GM23338 (cell line): ENCODE data around the gene TMEM117. TPM values are rescaled to one million over a fixed set of nuclear protein-coding genes. Genes with fewer than 3 reads are reported as not detected.

Experiments
- ATAC-seq: fragments of 200-7000 bp; cut with Tn5 transposase; 3 replicates; pipeline ENCODE4 v1.9.1; 2020
- DNase-seq: peaks from one replicate; pipeline ENCODE4 v3.0.0-alpha.2; 2015; ENCODE audit warnings: low spot score
- H2AFZ ChIP-seq: fragments of 200-600 bp; sonication (generic); 2 replicates; pipeline ENCODE4 v1.8.0; 2016; ENCODE audit warnings: antibody characterized with exemption, mild to moderate bottlenecking, moderate library complexity
- H3F3A ChIP-seq: fragments of 200-600 bp; sonication (generic); replicated peaks from 2 replicates; pipeline ENCODE4 v1.8.0; 2017; ENCODE audit warnings: antibody characterized with exemption, mixed run types, low read depth
- H3K27ac ChIP-seq: fragments of 200-600 bp; sonication (generic); 2 replicates; pipeline ENCODE4 v1.6.1; 2016; ENCODE audit warnings: low read depth
- H3K27me3 ChIP-seq: fragments of 200-600 bp; sonication (generic); 2 replicates; pipeline ENCODE4 v1.8.0; 2016; ENCODE audit warnings: mild to moderate bottlenecking, mixed run types, moderate library complexity; ENCODE audit not compliant: insufficient read depth
- H3K36me3 ChIP-seq: fragments of 200-600 bp; sonication (generic); 2 replicates; pipeline ENCODE4 v1.8.0; 2016; ENCODE audit warnings: mild to moderate bottlenecking; ENCODE audit not compliant: insufficient read depth
- H3K4me1 ChIP-seq: fragments of 200-600 bp; sonication (generic); 2 replicates; pipeline ENCODE4 v1.8.0; 2016; ENCODE audit warnings: mild to moderate bottlenecking, moderate library complexity; ENCODE audit not compliant: insufficient read depth
- H3K4me2 ChIP-seq: fragments of 200-600 bp; sonication (generic); 2 replicates; pipeline ENCODE4 v1.7.1; 2017; ENCODE audit warnings: mixed run types
- H3K4me3 ChIP-seq: fragments of 200-600 bp; sonication (generic); 2 replicates; pipeline ENCODE4 v1.6.1; 2016; ENCODE audit warnings: mixed run types
- H3K79me2 ChIP-seq: fragments of 200-600 bp; sonication (generic); replicated peaks from 2 replicates; pipeline ENCODE4 v1.8.0; 2017; ENCODE audit warnings: mild to moderate bottlenecking; ENCODE audit not compliant: insufficient read depth
- H3K9me2 ChIP-seq: fragments of 200-600 bp; sonication (generic); 2 replicates; pipeline ENCODE4 v1.8.0; 2017; ENCODE audit not compliant: insufficient read depth
- H4K20me1 ChIP-seq: fragments of 200-600 bp; sonication (generic); replicated peaks from 2 replicates; pipeline ENCODE4 v1.8.0; 2017; ENCODE audit warnings: mild to moderate bottlenecking; ENCODE audit not compliant: insufficient read depth
- H3K27ac Mint-ChIP-seq: 2 replicates; pipeline ENCODE4 v1.8.0; 2020; ENCODE audit warnings: inconsistent platforms, mild to moderate bottlenecking, moderate library complexity, mixed read lengths
- H3K27me3 Mint-ChIP-seq: 3 replicates; pipeline ENCODE4 v1.8.0; 2022; ENCODE audit warnings: low read depth, mild to moderate bottlenecking, moderate library complexity, mixed read lengths, inconsistent platforms; ENCODE audit not compliant: insufficient read depth, poor library complexity
- H3K36me3 Mint-ChIP-seq: 3 replicates; pipeline ENCODE4 v1.8.0; 2021; ENCODE audit warnings: low read depth, mild to moderate bottlenecking, inconsistent platforms, moderate library complexity, mixed read lengths
- H3K4me1 Mint-ChIP-seq: 3 replicates; pipeline ENCODE4 v1.8.0; 2020; ENCODE audit warnings: mild to moderate bottlenecking, inconsistent platforms, mixed read lengths
- H3K4me3 Mint-ChIP-seq: 3 replicates; pipeline ENCODE4 v1.8.0; 2021; ENCODE audit warnings: moderate library complexity, mild to moderate bottlenecking, inconsistent platforms, mixed read lengths
- H3K9me3 Mint-ChIP-seq: 3 replicates; pipeline ENCODE4 v1.8.0; 2020; ENCODE audit warnings: moderate library complexity, mild to moderate bottlenecking, inconsistent platforms, mixed read lengths
- ETS1 ChIP-seq: IDR thresholded peaks from 2 replicates; pipeline ENCODE4 v1.6.1; 2016; ENCODE audit warnings: antibody characterized with exemption
- EZH2 ChIP-seq: fragments of 200-600 bp; sonication (generic); IDR thresholded peaks from one replicate; pipeline ENCODE4 v1.8.0; 2017; ENCODE audit warnings: antibody characterized with exemption, mild to moderate bottlenecking, low read depth; ENCODE audit not compliant: unreplicated experiment
- EZH2phosphoT487 ChIP-seq: fragments of 200-600 bp; sonication (generic); IDR thresholded peaks from one replicate; pipeline ENCODE4 v1.8.1; 2018; ENCODE audit warnings: antibody characterized with exemption; ENCODE audit not compliant: unreplicated experiment
- NANOG ChIP-seq: IDR thresholded peaks from 2 replicates; pipeline ENCODE4 v1.6.1; 2016; ENCODE audit warnings: antibody characterized with exemption, borderline replicate concordance
- polyA plus RNA-seq: library from polyadenylated mRNA; unstranded; fragments of >200 nt; fragmentation: Nextera tagmentation; extraction: Ambion mirVana; gene quantifications from 2 replicates; pipeline ENCODE4 v1.2.1, GENCODE V29; 2016
- total RNA-seq: library from RNA; depleted of rRNA; stranded (reverse); fragments of >200 nt; shearing (Covaris generic); gene quantifications from 2 replicates; pipeline ENCODE4 v1.2.3, GENCODE V29; 2014
- TF ChIP-seq, protein P1 (sequence below): IDR thresholded peaks from one replicate; pipeline ENCODE4 v1.6.1; 2018; ENCODE audit warnings: antibody characterized with exemption; ENCODE audit not compliant: unreplicated experiment
- TF ChIP-seq, protein P2 (sequence below): fragments of 250-450 bp; sonication (Bioruptor Pico); IDR thresholded peaks from 2 replicates; pipeline ENCODE4 v1.5.0; 2020; ENCODE audit warnings: mild to moderate bottlenecking, moderate library complexity

TMEM117 gene
- total and polyA plus RNA-seq, 2 experiments from 2014 or later, result 0.94 to 1.6 TPM

GRCh38 chr12:44053549-44054127 lies 217.8 kb downstream of the TMEM117 start:
- Histone ChIP-seq H2AFZ (no peak overlapping the region), H3K4me1 (no peaks in the 10 kb centered on the region), H3K36me3 (no peaks in the 10 kb centered on the region), H3K4me3 (no peak overlapping the region), H4K20me1 (no peaks in the 10 kb centered on the region), H3K27me3 (no peaks in the 10 kb centered on the region), H3F3A (no peaks in the 10 kb centered on the region), H3K9me2 (no peaks in the 10 kb centered on the region), H3K27ac (no peak overlapping the region), H3K4me2 (no peak overlapping the region), H3K79me2 (no peaks in the 10 kb centered on the region)
- H3K36me3 Mint-ChIP-seq, result no peaks in the 10 kb centered on the region
- no peak for DNase-seq
- TF ChIP-seq EZH2, result no peak
- H3K27ac Mint-ChIP-seq, result no peak overlapping the region
- no peaks in the 10 kb centered on the region; the same call in 2 of the 3 replicates for H3K9me3 Mint-ChIP-seq
- H3K27me3 Mint-ChIP-seq, result no peaks in the 10 kb centered on the region
- H3K4me3 Mint-ChIP-seq, result no peak overlapping the region
- no peak for ATAC-seq
- H3K4me1 Mint-ChIP-seq, result no peaks in the 10 kb centered on the region

- H3K4me1 Mint-ChIP-seq, result no peaks in the 10 kb centered on the region
- Histone ChIP-seq H3K9me2 (no peaks in the 10 kb centered on the region), H3K4me1 (no peaks in the 10 kb centered on the region), H3F3A (no peaks in the 10 kb centered on the region), H3K27ac (no peak overlapping the region), H2AFZ (no peak overlapping the region), H4K20me1 (no peaks in the 10 kb centered on the region), H3K4me3 (no peak overlapping the region), H3K36me3 (no peaks in the 10 kb centered on the region), H3K4me2 (no peak overlapping the region), H3K27me3 (no peaks in the 10 kb centered on the region), H3K79me2 (no peaks in the 10 kb centered on the region)
- no peaks in the 10 kb centered on the region for H3K27me3 Mint-ChIP-seq
- H3K36me3 Mint-ChIP-seq, result no peaks in the 10 kb centered on the region
- no peak overlapping the region for H3K27ac Mint-ChIP-seq
- ATAC-seq, result no peak
- no peak for DNase-seq
- H3K4me3 Mint-ChIP-seq, result no peak overlapping the region
- H3K9me3 Mint-ChIP-seq, result no peaks in the 10 kb centered on the region
- TF ChIP-seq ETS1 (no peak), NANOG (no peak)
- TF ChIP-seq, protein P1, sequence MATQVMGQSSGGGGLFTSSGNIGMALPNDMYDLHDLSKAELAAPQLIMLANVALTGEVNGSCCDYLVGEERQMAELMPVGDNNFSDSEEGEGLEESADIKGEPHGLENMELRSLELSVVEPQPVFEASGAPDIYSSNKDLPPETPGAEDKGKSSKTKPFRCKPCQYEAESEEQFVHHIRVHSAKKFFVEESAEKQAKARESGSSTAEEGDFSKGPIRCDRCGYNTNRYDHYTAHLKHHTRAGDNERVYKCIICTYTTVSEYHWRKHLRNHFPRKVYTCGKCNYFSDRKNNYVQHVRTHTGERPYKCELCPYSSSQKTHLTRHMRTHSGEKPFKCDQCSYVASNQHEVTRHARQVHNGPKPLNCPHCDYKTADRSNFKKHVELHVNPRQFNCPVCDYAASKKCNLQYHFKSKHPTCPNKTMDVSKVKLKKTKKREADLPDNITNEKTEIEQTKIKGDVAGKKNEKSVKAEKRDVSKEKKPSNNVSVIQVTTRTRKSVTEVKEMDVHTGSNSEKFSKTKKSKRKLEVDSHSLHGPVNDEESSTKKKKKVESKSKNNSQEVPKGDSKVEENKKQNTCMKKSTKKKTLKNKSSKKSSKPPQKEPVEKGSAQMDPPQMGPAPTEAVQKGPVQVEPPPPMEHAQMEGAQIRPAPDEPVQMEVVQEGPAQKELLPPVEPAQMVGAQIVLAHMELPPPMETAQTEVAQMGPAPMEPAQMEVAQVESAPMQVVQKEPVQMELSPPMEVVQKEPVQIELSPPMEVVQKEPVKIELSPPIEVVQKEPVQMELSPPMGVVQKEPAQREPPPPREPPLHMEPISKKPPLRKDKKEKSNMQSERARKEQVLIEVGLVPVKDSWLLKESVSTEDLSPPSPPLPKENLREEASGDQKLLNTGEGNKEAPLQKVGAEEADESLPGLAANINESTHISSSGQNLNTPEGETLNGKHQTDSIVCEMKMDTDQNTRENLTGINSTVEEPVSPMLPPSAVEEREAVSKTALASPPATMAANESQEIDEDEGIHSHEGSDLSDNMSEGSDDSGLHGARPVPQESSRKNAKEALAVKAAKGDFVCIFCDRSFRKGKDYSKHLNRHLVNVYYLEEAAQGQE, result no peak
Observed at GRCh38 chr12:44054281-44054680, 218.4 kb downstream of the TMEM117 start.

DNA sequence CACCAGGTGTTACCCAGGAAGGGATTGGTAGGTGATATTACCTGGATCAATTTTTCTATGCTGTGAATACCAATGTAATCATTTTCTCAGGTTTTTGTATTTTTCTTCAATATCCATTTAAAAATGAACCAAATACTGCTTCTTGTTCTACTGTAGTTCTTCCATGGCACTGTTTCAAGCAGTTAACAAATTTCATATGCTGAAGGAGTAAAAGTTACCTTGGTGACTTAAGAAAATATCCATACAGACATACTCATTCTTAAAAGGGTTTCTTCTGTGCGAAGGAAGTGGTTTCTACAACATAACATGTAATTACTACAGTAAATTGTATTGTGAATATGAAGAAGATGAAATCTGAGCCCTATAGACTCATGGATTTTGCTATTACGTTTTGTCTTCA lies 222.5 kb downstream of the TMEM117 start:
- Mint-ChIP-seq H3K27ac (no peak overlapping the region), H3K9me3 (no peaks in the 10 kb centered on the region), H3K36me3 (no peaks in the 10 kb centered on the region), H3K4me1 (peaks cover 4% of the 10 kb centered on the region; the same call in 1 of the 3 replicates), H3K27me3 (no peaks in the 10 kb centered on the region), H3K4me3 (no peak overlapping the region)
- no peak overlapping the region for H3K4me2 ChIP-seq
- H4K20me1 ChIP-seq, result no peaks in the 10 kb centered on the region
- no peaks in the 10 kb centered on the region for H3K79me2 ChIP-seq
- H3F3A ChIP-seq, result no peaks in the 10 kb centered on the region
- no peaks in the 10 kb centered on the region for H3K9me2 ChIP-seq
- no peak overlapping the region for H2AFZ ChIP-seq
- no peak overlapping the region for H3K27ac ChIP-seq
- DNase-seq (no peak), ATAC-seq (no peak)
- no peaks in the 10 kb centered on the region for H3K27me3 ChIP-seq
- no peaks in the 10 kb centered on the region for H3K36me3 ChIP-seq
- H3K4me3 ChIP-seq, result no peak overlapping the region
- H3K4me1 ChIP-seq, result no peaks in the 10 kb centered on the region
- TF ChIP-seq, protein P2, sequence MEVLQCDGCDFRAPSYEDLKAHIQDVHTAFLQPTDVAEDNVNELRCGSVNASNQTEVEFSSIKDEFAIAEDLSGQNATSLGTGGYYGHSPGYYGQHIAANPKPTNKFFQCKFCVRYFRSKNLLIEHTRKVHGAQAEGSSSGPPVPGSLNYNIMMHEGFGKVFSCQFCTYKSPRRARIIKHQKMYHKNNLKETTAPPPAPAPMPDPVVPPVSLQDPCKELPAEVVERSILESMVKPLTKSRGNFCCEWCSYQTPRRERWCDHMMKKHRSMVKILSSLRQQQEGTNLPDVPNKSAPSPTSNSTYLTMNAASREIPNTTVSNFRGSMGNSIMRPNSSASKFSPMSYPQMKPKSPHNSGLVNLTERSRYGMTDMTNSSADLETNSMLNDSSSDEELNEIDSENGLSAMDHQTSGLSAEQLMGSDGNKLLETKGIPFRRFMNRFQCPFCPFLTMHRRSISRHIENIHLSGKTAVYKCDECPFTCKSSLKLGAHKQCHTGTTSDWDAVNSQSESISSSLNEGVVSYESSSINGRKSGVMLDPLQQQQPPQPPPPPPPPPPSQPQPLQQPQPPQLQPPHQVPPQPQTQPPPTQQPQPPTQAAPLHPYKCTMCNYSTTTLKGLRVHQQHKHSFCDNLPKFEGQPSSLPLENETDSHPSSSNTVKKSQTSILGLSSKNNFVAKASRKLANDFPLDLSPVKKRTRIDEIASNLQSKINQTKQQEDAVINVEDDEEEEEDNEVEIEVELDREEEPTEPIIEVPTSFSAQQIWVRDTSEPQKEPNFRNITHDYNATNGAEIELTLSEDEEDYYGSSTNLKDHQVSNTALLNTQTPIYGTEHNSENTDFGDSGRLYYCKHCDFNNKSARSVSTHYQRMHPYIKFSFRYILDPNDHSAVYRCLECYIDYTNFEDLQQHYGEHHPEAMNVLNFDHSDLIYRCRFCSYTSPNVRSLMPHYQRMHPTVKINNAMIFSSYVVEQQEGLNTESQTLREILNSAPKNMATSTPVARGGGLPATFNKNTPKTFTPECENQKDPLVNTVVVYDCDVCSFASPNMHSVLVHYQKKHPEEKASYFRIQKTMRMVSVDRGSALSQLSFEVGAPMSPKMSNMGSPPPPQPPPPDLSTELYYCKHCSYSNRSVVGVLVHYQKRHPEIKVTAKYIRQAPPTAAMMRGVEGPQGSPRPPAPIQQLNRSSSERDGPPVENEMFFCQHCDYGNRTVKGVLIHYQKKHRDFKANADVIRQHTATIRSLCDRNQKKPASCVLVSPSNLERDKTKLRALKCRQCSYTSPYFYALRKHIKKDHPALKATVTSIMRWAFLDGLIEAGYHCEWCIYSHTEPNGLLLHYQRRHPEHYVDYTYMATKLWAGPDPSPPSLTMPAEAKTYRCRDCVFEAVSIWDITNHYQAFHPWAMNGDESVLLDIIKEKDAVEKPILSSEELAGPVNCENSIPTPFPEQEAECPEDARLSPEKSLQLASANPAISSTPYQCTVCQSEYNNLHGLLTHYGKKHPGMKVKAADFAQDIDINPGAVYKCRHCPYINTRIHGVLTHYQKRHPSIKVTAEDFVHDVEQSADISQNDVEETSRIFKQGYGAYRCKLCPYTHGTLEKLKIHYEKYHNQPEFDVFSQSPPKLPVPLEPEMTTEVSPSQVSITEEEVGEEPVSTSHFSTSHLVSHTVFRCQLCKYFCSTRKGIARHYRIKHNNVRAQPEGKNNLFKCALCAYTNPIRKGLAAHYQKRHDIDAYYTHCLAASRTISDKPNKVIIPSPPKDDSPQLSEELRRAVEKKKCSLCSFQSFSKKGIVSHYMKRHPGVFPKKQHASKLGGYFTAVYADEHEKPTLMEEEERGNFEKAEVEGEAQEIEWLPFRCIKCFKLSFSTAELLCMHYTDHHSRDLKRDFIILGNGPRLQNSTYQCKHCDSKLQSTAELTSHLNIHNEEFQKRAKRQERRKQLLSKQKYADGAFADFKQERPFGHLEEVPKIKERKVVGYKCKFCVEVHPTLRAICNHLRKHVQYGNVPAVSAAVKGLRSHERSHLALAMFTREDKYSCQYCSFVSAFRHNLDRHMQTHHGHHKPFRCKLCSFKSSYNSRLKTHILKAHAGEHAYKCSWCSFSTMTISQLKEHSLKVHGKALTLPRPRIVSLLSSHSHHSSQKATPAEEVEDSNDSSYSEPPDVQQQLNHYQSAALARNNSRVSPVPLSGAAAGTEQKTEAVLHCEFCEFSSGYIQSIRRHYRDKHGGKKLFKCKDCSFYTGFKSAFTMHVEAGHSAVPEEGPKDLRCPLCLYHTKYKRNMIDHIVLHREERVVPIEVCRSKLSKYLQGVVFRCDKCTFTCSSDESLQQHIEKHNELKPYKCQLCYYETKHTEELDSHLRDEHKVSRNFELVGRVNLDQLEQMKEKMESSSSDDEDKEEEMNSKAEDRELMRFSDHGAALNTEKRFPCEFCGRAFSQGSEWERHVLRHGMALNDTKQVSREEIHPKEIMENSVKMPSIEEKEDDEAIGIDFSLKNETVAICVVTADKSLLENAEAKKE (CRISPR knock-in tag), result no peak
- TF ChIP-seq EZH2phosphoT487 (no peak), EZH2 (no peak)
